HepG2 (cell line): ENCODE data around the gene GGT7.
"Not testable (repeated sequence)": the region's sequence is repeated elsewhere in the genome, so short reads cannot be mapped to it uniquely, and the experiment has no call there.

ENCODE experiments used
- ATF2 ChIP-seq: sonication (generic); formaldehyde crosslinking; IDR thresholded peaks from 2 replicates; pipeline ENCODE4 v1.4.0; 2020; ENCODE audit warnings: missing genetic modification reagents
- BHLHE40 ChIP-seq: IDR thresholded peaks from 2 replicates; pipeline ENCODE4 v1.6.1; 2011; ENCODE audit warnings: low read length, improper control_type of control experiment
- CTCF ChIP-seq: sonication (generic); formaldehyde crosslinking; IDR thresholded peaks from 2 replicates; pipeline ENCODE4 v1.5.0; 2020; ENCODE audit warnings: mild to moderate bottlenecking, missing genetic modification reagents, moderate library complexity
- HNRNPK ChIP-seq: fragments of 200-400 bp; formaldehyde crosslinking; IDR thresholded peaks from 2 replicates; pipeline ENCODE4 v1.6.1; 2018; ENCODE audit warnings: low read length, low read depth, moderate library complexity, mild to moderate bottlenecking; ENCODE audit not compliant: poor library complexity, severe bottlenecking
- HOXA7 ChIP-seq: sonication (generic); formaldehyde crosslinking; IDR thresholded peaks from 2 replicates; pipeline ENCODE4 v1.8.1; 2022; ENCODE audit warnings: mild to moderate bottlenecking, missing genetic modification reagents, moderate library complexity
- KLF15 ChIP-seq: sonication (generic); formaldehyde crosslinking; IDR thresholded peaks from 2 replicates; pipeline ENCODE4 v1.8.1; 2023; ENCODE audit warnings: borderline replicate concordance, mild to moderate bottlenecking, inconsistent platforms, missing genetic modification reagents, mixed read lengths
- NR2F2 ChIP-seq: IDR thresholded peaks from 2 replicates; pipeline ENCODE4 v1.6.1; 2012; ENCODE audit warnings: low read depth, inconsistent platforms, borderline replicate concordance
- POLR2A ChIP-seq, 2 experiments: IDR thresholded peaks; 2 replicates each; pipeline ENCODE4 v1.6.1; 2011; ENCODE audit warnings: low read depth in 2 of 2, low read length in 2 of 2, mild to moderate bottlenecking in 1 of 2, moderate library complexity in 1 of 2; ENCODE audit not compliant: insufficient read depth in 1 of 2
- RELA ChIP-seq: sonication (generic); formaldehyde crosslinking; IDR thresholded peaks from 2 replicates; pipeline ENCODE4 v1.4.0; 2020; ENCODE audit warnings: missing genetic modification reagents
- SIX4 ChIP-seq: sonication (generic); formaldehyde crosslinking; IDR thresholded peaks from 2 replicates; pipeline ENCODE4 v1.4.0; 2020; ENCODE audit warnings: missing genetic modification reagents
- ZFP36L1 ChIP-seq: sonication (generic); formaldehyde crosslinking; IDR thresholded peaks from 2 replicates; pipeline ENCODE4 v1.8.0; 2022; ENCODE audit warnings: mild to moderate bottlenecking, missing genetic modification reagents, moderate library complexity
- ZNF263 ChIP-seq: sonication (generic); formaldehyde crosslinking; IDR thresholded peaks from 2 replicates; pipeline ENCODE4 v1.4.0; 2020; ENCODE audit warnings: missing genetic modification reagents
- ZNF414 ChIP-seq: sonication (generic); formaldehyde crosslinking; IDR thresholded peaks from 2 replicates; pipeline ENCODE4 v1.5.0; 2020; ENCODE audit warnings: missing genetic modification reagents
- ZNF703 ChIP-seq: sonication (generic); formaldehyde crosslinking; IDR thresholded peaks from 2 replicates; pipeline ENCODE4 v1.5.1; 2020; ENCODE audit warnings: missing genetic modification reagents, mild to moderate bottlenecking, moderate library complexity, borderline replicate concordance

- TF ChIP-seq ZNF703; KLF15 (CRISPR knock-in tag); POLR2A (IDR thresholded peaks at IDR 0.05; ENCODE audit: insufficient read depth in 1 of 2, low read depth in 2 of 2, low read length in 2 of 2); SIX4 (CRISPR knock-in tag); ZNF414 (CRISPR knock-in tag); ATF2; ZFP36L1 (CRISPR knock-in tag); HOXA7 (CRISPR knock-in tag); BHLHE40; CTCF; HNRNPK; NR2F2; RELA (CRISPR knock-in tag); ZNF263 (CRISPR knock-in tag): not testable (repeated sequence)
Observed at GRCh38 chr20:34898731-34899130, 26.1 kb upstream of the GGT7 start.
